BJ (cell line): ENCODE data around the gene ANKRD24. TPM values are rescaled to one million over a fixed set of nuclear protein-coding genes. Genes with fewer than 3 reads are reported as not detected.

Experiments used
- CTCF ChIA-PET: fragments of 350-600 bp; formaldehyde crosslinking; extraction: SDS; loops from one replicate; lab custom pipeline; 2021; ENCODE audit warnings: antibody characterized with exemption, inconsistent platforms; lab: Yijun Ruan, JAX
- POLR2A ChIA-PET: fragments of 300-600 bp; sonication (Branson Sonifier 250); formaldehyde crosslinking; extraction: SDS; loops from one replicate; lab custom pipeline; 2021; ENCODE audit warnings: antibody characterized with exemption; lab: Charles Lee
- DNase-seq: peaks from one replicate; pipeline ENCODE4 v3.0.0-alpha.2; 2011; ENCODE audit warnings: low read depth
- H3K27me3 ChIP-seq: 2 replicates; pipeline ENCODE4 v1.6.0; 2011; ENCODE audit warnings: low read length; ENCODE audit not compliant: control insufficient read depth, insufficient read depth
- H3K36me3 ChIP-seq: 2 replicates; pipeline ENCODE4 v1.5.1; 2011; ENCODE audit warnings: low read length; ENCODE audit not compliant: control insufficient read depth, insufficient read depth
- H3K4me3 ChIP-seq: 2 replicates; pipeline ENCODE4 v1.5.1; 2011; ENCODE audit warnings: low read depth, mild to moderate bottlenecking, control low read depth, low read length
- CTCF ChIP-seq: IDR thresholded peaks from 2 replicates; pipeline ENCODE4 v1.5.1; 2011; ENCODE audit warnings: low read depth, mild to moderate bottlenecking, control low read depth, inconsistent platforms, low read length, moderate library complexity; ENCODE audit not compliant: insufficient read depth
- polyA plus RNA-seq: library from polyadenylated mRNA; depleted of rRNA; stranded (reverse); fragments of >200 nt; gene quantifications from 2 replicates; pipeline ENCODE4 v1.2.3, GENCODE V29; 2011

The ANKRD24 gene
- polyA plus RNA-seq, 1 experiment, result 0.22 TPM

GRCh38 chr19:4181053-4181508 is 1.4 kb upstream of the ANKRD24 start:
- no peak for DNase-seq
- no peak for TF ChIP-seq CTCF
- CTCF ChIA-PET, result no interaction called here
- Histone ChIP-seq H3K4me3 (no peak overlapping the region), H3K27me3 (no peaks in the 10 kb centered on the region), H3K36me3 (peaks cover 16% of the 10 kb centered on the region)
- POLR2A ChIA-PET, result no interaction called here

GRCh38 chr19:4183967-4184717 is 1.7 kb downstream of the ANKRD24 start:
- H3K4me3 ChIP-seq, result no peak overlapping the region
- CTCF ChIA-PET, result interaction anchor here (1.5 kb wide), 1 partner anchor 196 kb away, joined by 3 read pairs; no protein-coding TSS in a partner anchor
- H3K36me3 ChIP-seq, result peaks cover 9% of the 10 kb centered on the region
- POLR2A ChIA-PET, result no interaction called here
- no peak for DNase-seq
- H3K27me3 ChIP-seq, result no peaks in the 10 kb centered on the region
- no peak for TF ChIP-seq CTCF

- POLR2A ChIA-PET, result no interaction called here
- CTCF ChIA-PET, result interaction anchor here (1.5 kb wide), 1 partner anchor 197 kb away, joined by 3 read pairs; no protein-coding TSS in a partner anchor
- H3K4me3 ChIP-seq, result no peak overlapping the region
- no peak for DNase-seq
- H3K36me3 ChIP-seq, result peaks cover 5% of the 10 kb centered on the region
- no peak for TF ChIP-seq CTCF
- no peaks in the 10 kb centered on the region for H3K27me3 ChIP-seq
Measured at GRCh38 chr19:4184718-4185352, 2.3 kb downstream of the ANKRD24 start.

- no peak for DNase-seq
- Histone ChIP-seq H3K4me3 (no peak overlapping the region), H3K36me3 (peaks cover under 1% of the 10 kb centered on the region), H3K27me3 (no peaks in the 10 kb centered on the region)
- POLR2A ChIA-PET, result no interaction called here
- no peak for TF ChIP-seq CTCF
- CTCF ChIA-PET, result interaction anchor here (2.7 kb wide), 1 partner anchor 15 kb away, joined by 19 read pairs; no protein-coding TSS in a partner anchor
Measured at GRCh38 chr19:4185413-4186086, 3.1 kb downstream of the ANKRD24 start.
